GM12878 (cell line): Measurements from ENCODE around the gene ANGPTL2. TPM values are rescaled to one million over a fixed set of nuclear protein-coding genes. Genes with fewer than 3 reads are reported as not detected.

Experiments used
- ATAC-seq: fragments of 200-7000 bp; cut with Tn5 transposase; 3 replicates; pipeline ENCODE4 v1.9.1; 2020; ENCODE audit warnings: mild to moderate bottlenecking, moderate library complexity
- BruUV-seq: library from RNA; stranded (reverse); fragments of 400-500 nt; replicated peaks from 2 replicates; lab custom pipeline; 2021; lab: Mats Ljungman, UMichigan
- CTCF ChIA-PET: fragments of 300-600 bp; sonication (Branson Sonifier 250); formaldehyde crosslinking; extraction: SDS; loops from one replicate; lab custom pipeline; 2021; ENCODE audit warnings: inconsistent platforms; lab: Yijun Ruan, JAX
- POLR2A ChIA-PET: fragments of 350-600 bp; formaldehyde crosslinking; extraction: SDS; loops from one replicate; lab custom pipeline; 2021; ENCODE audit warnings: inconsistent platforms; lab: Charles Lee
- RAD21 ChIA-PET: fragments of 300-600 bp; sonication (Branson Sonifier 250); formaldehyde crosslinking; loops from one replicate; lab custom pipeline; 2023; ENCODE audit warnings: antibody characterized with exemption; ENCODE audit not compliant: unreplicated experiment; lab: Charles Lee
- SMC1A ChIA-PET: fragments of 300-600 bp; sonication (Branson Sonifier 250); formaldehyde crosslinking; loops from one replicate; lab custom pipeline; 2023; ENCODE audit not compliant: unreplicated experiment, uncharacterized antibody; lab: Charles Lee
- DNase-seq: peaks from one replicate; pipeline ENCODE4 v3.0.0-alpha.2; 2011; ENCODE audit warnings: low read depth, low spot score
- FAIRE-seq: peaks from 3 replicates; lab custom pipeline; 2011; peaks lifted over from hg19 to GRCh38; lab: Jason Lieb, UNC
- H2AFZ ChIP-seq: 2 replicates; pipeline ENCODE4 v1.6.0; 2011; ENCODE audit warnings: low read depth, low read length, control low read depth; ENCODE audit not compliant: control insufficient read depth
- H3K27ac ChIP-seq: 2 replicates; pipeline ENCODE4 v1.5.1; 2011; ENCODE audit warnings: control low read depth; ENCODE audit not compliant: control insufficient read depth, insufficient read depth
- H3K27me3 ChIP-seq, 2 experiments: replicated peaks in 1 of 2; 2 replicates each; pipeline versions ENCODE4 v1.6.0 to v1.6.1; 2011; ENCODE audit warnings: low read length in 1 of 2; ENCODE audit not compliant: control insufficient read depth in 2 of 2, insufficient read depth in 2 of 2
- H3K36me3 ChIP-seq, 2 experiments: 2 replicates each; pipeline ENCODE4 v1.5.1; 2011; ENCODE audit warnings: low read length in 1 of 2; ENCODE audit not compliant: control insufficient read depth in 2 of 2, insufficient read depth in 2 of 2
- H3K4me1 ChIP-seq: 2 replicates; pipeline ENCODE4 v1.6.1; 2011; ENCODE audit warnings: mild to moderate bottlenecking, low read length, moderate library complexity, mixed read lengths; ENCODE audit not compliant: control insufficient read depth, insufficient read depth
- H3K4me2 ChIP-seq: 2 replicates; pipeline ENCODE4 v1.6.0; 2011; ENCODE audit warnings: control low read depth; ENCODE audit not compliant: control insufficient read depth, insufficient read depth
- H3K4me3 ChIP-seq: fragments of 200-600 bp; sonication (generic); 2 replicates; pipeline ENCODE4 v1.5.1; 2016
- H3K79me2 ChIP-seq: 2 replicates; pipeline ENCODE4 v1.6.0; 2011; ENCODE audit warnings: low read length; ENCODE audit not compliant: control insufficient read depth, insufficient read depth
- H3K9ac ChIP-seq: 2 replicates; pipeline ENCODE4 v1.8.0; 2011; ENCODE audit warnings: low read length, control low read depth, mixed read lengths; ENCODE audit not compliant: control insufficient read depth, insufficient read depth
- H3K9me3 ChIP-seq: replicated peaks from 3 replicates; pipeline ENCODE4 v1.5.1; 2011; ENCODE audit warnings: mild to moderate bottlenecking, low read length; ENCODE audit not compliant: control insufficient read depth, insufficient read depth
- H4K20me1 ChIP-seq: 2 replicates; pipeline ENCODE4 v1.6.0; 2011; ENCODE audit not compliant: control insufficient read depth, insufficient read depth
- CBFB ChIP-seq: IDR thresholded peaks from 2 replicates; pipeline ENCODE4 v1.6.1; 2016; ENCODE audit warnings: antibody characterized with exemption, low read depth
- ETV6 ChIP-seq, 2 experiments: fragments of 450-650 bp in 1 of 2; IDR thresholded peaks in 1 of 2; conservative IDR thresholded peaks in 1 of 2; 2 replicates each; pipeline ENCODE4 v1.6.1; 2014; ENCODE audit warnings: antibody characterized with exemption in 1 of 2, borderline replicate concordance in 1 of 2, low read depth in 1 of 2, mild to moderate bottlenecking in 1 of 2, moderate library complexity in 1 of 2
- FOXM1 ChIP-seq: IDR thresholded peaks from 2 replicates; pipeline ENCODE4 v1.6.1; 2012; ENCODE audit warnings: low read depth, mild to moderate bottlenecking, inconsistent platforms, low read length, moderate library complexity
- GABPA ChIP-seq: IDR thresholded peaks from 2 replicates; pipeline ENCODE4 v1.6.1; 2014; ENCODE audit warnings: antibody characterized with exemption, low read depth, mild to moderate bottlenecking, inconsistent platforms
- LARP7 ChIP-seq: fragments of 450-650 bp; IDR thresholded peaks from 2 replicates; pipeline ENCODE4 v1.6.1; 2017; ENCODE audit warnings: mild to moderate bottlenecking
- NFIC ChIP-seq: IDR thresholded peaks from 2 replicates; pipeline ENCODE4 v1.6.1; 2012; ENCODE audit warnings: low read depth, mild to moderate bottlenecking, inconsistent platforms, low read length, moderate library complexity
- NKRF ChIP-seq: fragments of 450-650 bp; conservative IDR thresholded peaks from 2 replicates; pipeline ENCODE4 v1.6.1; 2017; ENCODE audit warnings: mild to moderate bottlenecking, moderate library complexity
- NR2C2 ChIP-seq: IDR thresholded peaks from 2 replicates; pipeline ENCODE4 v1.6.1; 2011; ENCODE audit warnings: borderline replicate concordance, low read depth; ENCODE audit not compliant: control insufficient read depth, insufficient read length
- PAX5 ChIP-seq: IDR thresholded peaks from 2 replicates; pipeline ENCODE4 v1.6.1; 2011; ENCODE audit warnings: low read depth, low read length, borderline replicate concordance
- ZBTB33 ChIP-seq: fragments of 450-650 bp; IDR thresholded peaks from 2 replicates; pipeline ENCODE4 v1.6.1; 2017; ENCODE audit warnings: mild to moderate bottlenecking
- WGBS: methylation state at CpG from one replicate; pipeline ENCODE4 v1.1.6; 2016; ENCODE audit warnings: low lambda C conversion rate; ENCODE audit not compliant: insufficient replicate concordance, insufficient coverage; ENCODE audit errors: missing lambda C conversion rate; 5-methylcytosine and 5-hydroxymethylcytosine counted together
- in situ Hi-C: fragments of 300-500 bp; cut with MboI; formaldehyde crosslinking; loops from 9 replicates; pipeline ENCODE4 v1.14.3; 2018; ENCODE audit warnings: mixed read lengths
- intact Hi-C: fragments of 100-400 bp; cut with micrococcal nuclease; formaldehyde crosslinking; loops from one replicate; pipeline ENCODE4 v1.14.2; 2022; ENCODE audit not compliant: unreplicated experiment
- polyA plus RNA-seq, 11 experiments: library from polyadenylated mRNA; depleted of rRNA in 4 of 11; unstranded in 6 of 11; stranded (reverse) in 5 of 11; fragments of >200 nt; fragmentation: Nextera tagmentation in 4 of 11; fragmentation: Illumina TruSeq in 1 of 11; extraction: Ambion mirVana in 4 of 11; extraction: Trizol in 1 of 11; gene quantifications; 1 replicate in 1 of 11; 2 replicates in 10 of 11; pipeline versions ENCODE4 v1.2.1 to v1.2.3, GENCODE V29; 2011 to 2016; ENCODE audit warnings: inconsistent platforms in 2 of 11, missing spikeins in 2 of 11, low read depth in 1 of 11
- total RNA-seq, 4 experiments: library from RNA; depleted of rRNA in 3 of 4; stranded (reverse); fragments of >200 nt in 3 of 4; fragmentation: Illumina TruSeq in 1 of 4; extraction: Trizol in 1 of 4; gene quantifications; 2 replicates each; pipeline versions ENCODE4 v1.2.1 to v1.2.3, GENCODE V29; 2013 to 2021

ANGPTL2 gene
- total and polyA plus RNA-seq, 10 of the 15 experiments (the other 5 are each of a cell fraction or from before 2014, with no cell fraction given) = 0.13 to 2.6 (median 0.82) TPM; not detected in 1

- intact Hi-C loops (no loop called here), in situ Hi-C loops (no loop called here)
- H4K20me1 ChIP-seq = no peaks in the 10 kb centered on the region
- FAIRE-seq (no peak), ATAC-seq (no peak), DNase-seq (no peak)
- no peaks in the 10 kb centered on the region for H3K4me1 ChIP-seq
- no peaks in the 10 kb centered on the region for H3K9me3 ChIP-seq
- H3K36me3 ChIP-seq = no peaks in the 10 kb centered on the region; a peak in 1 of 4 replicates
- H3K27me3 ChIP-seq = no peaks in the 10 kb centered on the region
- ChIA-PET CTCF (interaction anchor here (0.8 to 1.1 kb wide), 3 partner anchors 10 to 102 kb away, joined by 3 read pairs; no protein-coding TSS in a partner anchor), POLR2A (interaction anchor here (1.4 kb wide), 1 partner anchor 88 kb away, joined by 3 read pairs; no protein-coding TSS in a partner anchor)
- no peak overlapping the region for H3K4me2 ChIP-seq
- no peak overlapping the region for H3K27ac ChIP-seq
- 82% methylated on average over 9 of the region's 9 CpGs for WGBS
- no peak for TF ChIP-seq GABPA
- no peak for TF ChIP-seq LARP7
- TF ChIP-seq ZBTB33 = no peak
- no peak for TF ChIP-seq NR2C2
- no peak for TF ChIP-seq ETV6 (conservative IDR thresholded peaks at IDR 0.05 in 1 of 2, IDR thresholded peaks at IDR 0.05 in 1 of 2; ENCODE audit: borderline replicate concordance in 1 of 2, low read depth in 1 of 2)
- TF ChIP-seq NKRF = no peak
- TF ChIP-seq FOXM1 = no peak
- TF ChIP-seq NFIC = no peak
- TF ChIP-seq CBFB = no peak
- TF ChIP-seq PAX5 = no peak
- TF ChIP-seq, all 136 proteins: peak for 0
- H3K79me2 ChIP-seq = no peaks in the 10 kb centered on the region
- no peak overlapping the region for H3K4me3 ChIP-seq
- H3K9ac ChIP-seq = no peak overlapping the region
- ChIA-PET SMC1A (interaction anchor here (0.9 to 3.8 kb wide), 7 partner anchors 17 to 114 kb away, joined by 3 to 12 read pairs (median 4); no protein-coding TSS in a partner anchor), RAD21 (interaction anchor here (0.9 to 1.2 kb wide), 3 partner anchors 45 to 79 kb away, joined by 3 to 5 read pairs (median 3); no protein-coding TSS in a partner anchor)
- no peak overlapping the region for H2AFZ ChIP-seq
- BruUV-seq = no TSS peak
Observed at GRCh38 chr9:127066060-127066850, 56.2 kb downstream of the ANGPTL2 start.
